Colonic mucosa (tissue), 4 donors: ENCODE data around the gene GHRL. TPM values are rescaled to one million over a fixed set of nuclear protein-coding genes. Genes with fewer than 3 reads are reported as not detected.
"Not testable (repeated sequence)": the region's sequence is repeated elsewhere in the genome, so short reads cannot be mapped to it uniquely, and the experiment has no call there.

Source experiments
- DNase-seq: peaks from one replicate; pipeline ENCODE4 v3.0.0-alpha.2; 2020
- H3K27ac ChIP-seq: fragments of 200-600 bp; one replicate; pipeline ENCODE4 v1.8.0; 2021
- H3K27me3 ChIP-seq: fragments of 200-600 bp; one replicate; pipeline ENCODE4 v1.8.0; 2021
- H3K36me3 ChIP-seq: fragments of 200-600 bp; one replicate; pipeline ENCODE4 v1.8.0; 2021
- H3K4me1 ChIP-seq: fragments of 200-600 bp; one replicate; pipeline ENCODE4 v1.8.0; 2021; ENCODE audit warnings: mild to moderate bottlenecking
- H3K4me3 ChIP-seq: fragments of 200-600 bp; one replicate; pipeline ENCODE4 v1.8.0; 2021
- H3K9ac ChIP-seq, 2 donors: one replicate each; pipeline ENCODE4 v1.7.0; 2013; ENCODE audit warnings: control low read depth in 2 of 2, low read depth in 2 of 2, low read length in 2 of 2
- H3K9me3 ChIP-seq: fragments of 200-600 bp; one replicate; pipeline ENCODE4 v1.8.0; 2021
- CTCF ChIP-seq: fragments of 200-600 bp; IDR thresholded peaks from one replicate; pipeline ENCODE4 v1.8.0; 2022; ENCODE audit warnings: antibody characterized with exemption, mild to moderate bottlenecking
- intact Hi-C: fragments of 100-400 bp; cut with DNase I; formaldehyde crosslinking; loops from one replicate; pipeline ENCODE4 v1.14.1; 2022
- total RNA-seq, 2 donors: library from RNA; stranded (reverse); fragmentation: NEBNext Ultra II Directional in 1 of 2; extraction: Animal tissue kit (Norgen Biotek cat#: 25700) in 1 of 2; gene quantifications; one replicate each; pipeline ENCODE4 v1.2.1, GENCODE V29; 2021
- donor health status: healthy.
- donor health status: DM: no; HTN: no; CAD: no.
- donor health status: DM: no; HTN: no; CAD: no.

Gene GHRL
- total RNA-seq, 2 donors from 2014 or later: 0.67 to 1.1 TPM

GRCh38 chr3:10299679-10300078 lies 6.9 kb upstream of the GHRL start:
- DNase-seq: no peak
- Histone ChIP-seq H3K9me3 (no peaks in the 10 kb centered on the region), H3K27me3 (no peaks in the 10 kb centered on the region), H3K27ac (no peak overlapping the region), H3K36me3 (peaks cover 26% of the 10 kb centered on the region), H3K4me3 (no peak overlapping the region), H3K9ac (no peak overlapping the region), H3K4me1 (no peaks in the 10 kb centered on the region)
- no peak for TF ChIP-seq CTCF
- intact Hi-C loops: no loop called here

- H3K9ac ChIP-seq: no peak overlapping the region
- no peaks in the 10 kb centered on the region for H3K27me3 ChIP-seq
- no peaks in the 10 kb centered on the region for H3K4me1 ChIP-seq
- TF ChIP-seq CTCF: no peak
- DNase-seq: no peak
- no peak overlapping the region for H3K27ac ChIP-seq
- H3K4me3 ChIP-seq: no peak overlapping the region
- intact Hi-C loops: no loop called here
- no peaks in the 10 kb centered on the region for H3K9me3 ChIP-seq
- peaks cover 23% of the 10 kb centered on the region for H3K36me3 ChIP-seq
Measured at GRCh38 chr3:10299175-10299574, 6.4 kb upstream of the GHRL start.

GRCh38 chr3:10298064-10298463 lies 5.3 kb upstream of the GHRL start:
- H3K4me3 ChIP-seq, H3K27me3 ChIP-seq, DNase-seq, H3K4me1 ChIP-seq, intact Hi-C loops, H3K9ac ChIP-seq, H3K9me3 ChIP-seq, H3K27ac ChIP-seq: not testable (repeated sequence)
- peaks cover 14% of the 10 kb centered on the region for H3K36me3 ChIP-seq

- no peak overlapping the region for H3K9ac ChIP-seq
- H3K9me3 ChIP-seq: no peaks in the 10 kb centered on the region
- intact Hi-C loops: no loop called here
- no peak for DNase-seq
- H3K4me3 ChIP-seq: no peak overlapping the region
- H3K36me3 ChIP-seq: no peaks in the 10 kb centered on the region
- H3K27me3 ChIP-seq: no peaks in the 10 kb centered on the region
- H3K27ac ChIP-seq: no peak overlapping the region
- H3K4me1 ChIP-seq: no peaks in the 10 kb centered on the region
- TF ChIP-seq CTCF: no peak
Measured at GRCh38 chr3:10294030-10294586, 1.4 kb upstream of the GHRL start.

GRCh38 chr3:10291641-10292040 lies 1.1 kb downstream of the GHRL start:
- Histone ChIP-seq H3K27ac (no peak overlapping the region), H3K36me3 (no peaks in the 10 kb centered on the region), H3K9me3 (no peaks in the 10 kb centered on the region), H3K4me3 (no peak overlapping the region), H3K27me3 (no peaks in the 10 kb centered on the region), H3K4me1 (no peaks in the 10 kb centered on the region), H3K9ac (no peak overlapping the region)
- TF ChIP-seq CTCF: no peak
- DNase-seq: no peak
- intact Hi-C loops: no loop called here

GRCh38 chr3:10290481-10291176 lies 2.1 kb downstream of the GHRL start:
- Histone ChIP-seq H3K4me1 (no peaks in the 10 kb centered on the region), H3K4me3 (no peak overlapping the region), H3K27ac (no peak overlapping the region), H3K36me3 (no peaks in the 10 kb centered on the region), H3K27me3 (no peaks in the 10 kb centered on the region), H3K9me3 (no peaks in the 10 kb centered on the region), H3K9ac (no peak overlapping the region)
- intact Hi-C loops: no loop called here
- no peak for DNase-seq
- no peak for TF ChIP-seq CTCF
